HT-29 (cell line): ENCODE results near the gene TMEM63B. TPM values are rescaled to one million over a fixed set of nuclear protein-coding genes. Genes with fewer than 3 reads are reported as not detected.

Experiments
- DNase-seq: peaks from one replicate; pipeline ENCODE4 v3.0.0-alpha.2; 2015; ENCODE audit warnings: low spot score
- total RNA-seq: library from RNA; depleted of rRNA; stranded (reverse); fragments of >200 nt; shearing (Covaris generic); gene quantifications from 2 replicates; pipeline ENCODE4 v1.2.3, GENCODE V29; 2014

Gene TMEM63B
- total RNA-seq, 1 experiment from 2014 or later, result 23.9 TPM

- DNase-seq, result peak; percentile 43
Observed at GRCh38 chr6:44117397-44118128, 9.8 kb upstream of the TMEM63B start.

GRCh38 chr6:44119704-44120262, 7.6 kb upstream of the TMEM63B start:
- peak; percentile 56 for DNase-seq

- DNase-seq, result no peak
Observed at GRCh38 chr6:44120692-44121443, 6.5 kb upstream of the TMEM63B start.

GRCh38 chr6:44122801-44123200, 4.6 kb upstream of the TMEM63B start:
- DNase-seq, result no peak

GRCh38 chr6:44123544-44123943, 3.8 kb upstream of the TMEM63B start:
- no peak for DNase-seq

- peak; percentile 43 for DNase-seq
Observed at GRCh38 chr6:44126320-44127149, 819 bp upstream of the TMEM63B start.

GRCh38 chr6:44128020-44128917, 915 bp downstream of the TMEM63B start:
- peak; percentile 33 for DNase-seq

GRCh38 chr6:44129841-44130322, 2.5 kb downstream of the TMEM63B start:
- DNase-seq, result no peak

GRCh38 chr6:44131892-44132291, 4.5 kb downstream of the TMEM63B start:
- no peak for DNase-seq

GRCh38 chr6:44132476-44132875, 5.1 kb downstream of the TMEM63B start:
- no peak for DNase-seq

- peak; percentile 57 for DNase-seq
Observed at GRCh38 chr6:44133003-44133931, 5.9 kb downstream of the TMEM63B start.

GRCh38 chr6:44133981-44134711, 6.8 kb downstream of the TMEM63B start:
- no peak for DNase-seq

GRCh38 chr6:44135173-44135758, 7.9 kb downstream of the TMEM63B start:
- no peak for DNase-seq

GRCh38 chr6:44135875-44136274, 8.5 kb downstream of the TMEM63B start:
- no peak for DNase-seq

GRCh38 chr6:44138717-44139350, 11.5 kb downstream of the TMEM63B start:
- no peak for DNase-seq

GRCh38 chr6:44139351-44139743, 12.0 kb downstream of the TMEM63B start:
- DNase-seq, result no peak

GRCh38 chr6:44142835-44143234, 15.5 kb downstream of the TMEM63B start:
- no peak for DNase-seq

GRCh38 chr6:44143731-44144130, 16.4 kb downstream of the TMEM63B start:
- DNase-seq, result no peak
